Fibroblast of skin of right biceps (primary cell): Measurements from ENCODE around the gene PRKAR1B.
"Not testable (repeated sequence)": the region's sequence is repeated elsewhere in the genome, so short reads cannot be mapped to it uniquely, and the experiment has no call there.

ENCODE experiments used
- DNase-seq: peaks from one replicate; pipeline ENCODE4 v3.0.0-alpha.2; 2013

The PRKAR1B gene

DNA sequence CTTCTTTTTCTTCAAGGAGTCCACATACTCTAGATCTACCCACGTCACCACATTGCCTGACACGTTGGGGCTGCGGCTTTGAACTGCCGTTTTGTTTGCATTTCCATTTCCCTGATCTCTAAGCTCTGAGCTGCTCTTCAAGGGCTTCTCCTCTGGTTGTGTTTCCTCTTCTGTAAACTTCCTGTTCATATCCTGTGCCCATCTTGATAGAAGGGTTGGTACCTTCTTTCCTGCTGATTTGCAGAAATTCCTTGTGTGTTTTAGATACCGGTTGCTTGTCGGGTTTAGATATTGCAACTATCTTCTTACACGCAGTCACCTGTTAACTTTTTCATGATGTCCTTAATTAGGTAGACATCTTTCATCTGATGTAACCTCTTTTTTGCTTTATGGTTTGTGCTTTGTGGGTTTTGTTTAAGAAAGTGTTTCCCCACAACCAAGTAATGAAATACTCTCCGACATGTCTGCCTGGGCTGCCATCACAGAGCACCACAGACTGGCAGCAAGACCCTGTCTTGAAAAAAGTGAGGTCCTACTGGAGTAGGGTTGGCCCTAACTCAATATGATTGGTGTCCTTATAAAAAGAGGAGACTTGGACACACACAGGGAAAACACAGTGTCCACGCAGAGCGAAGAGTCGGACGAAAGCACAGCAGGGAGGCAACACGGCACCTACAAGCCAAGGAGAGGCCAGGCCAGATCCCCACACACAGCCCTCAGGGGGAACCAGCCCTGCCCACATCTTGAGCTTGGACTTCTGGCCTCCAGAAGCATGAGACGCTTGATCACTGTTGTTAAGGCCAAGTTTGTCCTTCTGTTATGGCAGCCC lies 108.3 kb downstream of the PRKAR1B start:
- no peak for DNase-seq

DNA sequence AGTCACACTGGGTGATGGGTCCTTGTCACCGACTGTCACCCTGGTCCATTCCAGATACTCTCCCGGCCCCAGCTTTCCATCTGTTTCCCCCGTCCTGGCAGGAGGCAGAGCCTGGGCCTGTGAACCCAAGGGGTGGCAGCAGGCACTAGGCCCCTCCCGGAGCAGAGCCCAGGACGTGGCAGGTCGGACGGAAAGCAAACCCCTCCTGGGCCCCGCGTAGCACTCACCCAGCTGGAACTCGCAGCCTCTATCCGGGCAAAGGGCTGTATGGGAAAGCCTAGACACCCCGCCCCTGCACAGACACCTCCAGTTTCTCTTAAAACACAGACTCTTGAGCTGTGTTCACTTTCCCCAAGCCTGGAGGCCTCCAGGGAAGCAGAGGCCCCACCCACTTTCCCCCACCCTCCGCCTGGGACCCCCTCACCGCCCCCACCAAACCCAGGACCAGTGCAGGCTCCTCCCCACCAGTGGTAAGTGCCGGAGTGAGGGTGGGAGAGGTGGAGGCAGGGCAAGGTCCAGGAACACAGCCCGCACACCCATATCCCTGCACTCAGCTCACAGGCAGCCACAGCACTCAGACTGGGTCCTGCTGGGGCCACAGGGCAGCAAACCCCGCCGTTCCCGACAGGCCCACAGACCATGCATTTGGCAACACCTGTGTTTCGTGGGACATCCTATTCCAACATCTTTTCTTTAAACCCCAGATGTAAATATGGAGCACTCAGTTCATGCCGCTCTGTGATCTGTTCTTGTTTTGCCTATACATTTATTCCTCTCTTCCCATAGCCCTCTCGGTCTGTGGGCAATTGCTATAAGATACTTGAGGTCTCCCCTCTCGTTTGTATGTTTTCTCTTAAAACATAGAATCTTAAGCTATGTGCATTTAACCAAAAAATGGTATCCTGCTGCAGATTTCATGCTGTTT lies 109.2 kb downstream of the PRKAR1B start:
- DNase-seq = no peak

DNA sequence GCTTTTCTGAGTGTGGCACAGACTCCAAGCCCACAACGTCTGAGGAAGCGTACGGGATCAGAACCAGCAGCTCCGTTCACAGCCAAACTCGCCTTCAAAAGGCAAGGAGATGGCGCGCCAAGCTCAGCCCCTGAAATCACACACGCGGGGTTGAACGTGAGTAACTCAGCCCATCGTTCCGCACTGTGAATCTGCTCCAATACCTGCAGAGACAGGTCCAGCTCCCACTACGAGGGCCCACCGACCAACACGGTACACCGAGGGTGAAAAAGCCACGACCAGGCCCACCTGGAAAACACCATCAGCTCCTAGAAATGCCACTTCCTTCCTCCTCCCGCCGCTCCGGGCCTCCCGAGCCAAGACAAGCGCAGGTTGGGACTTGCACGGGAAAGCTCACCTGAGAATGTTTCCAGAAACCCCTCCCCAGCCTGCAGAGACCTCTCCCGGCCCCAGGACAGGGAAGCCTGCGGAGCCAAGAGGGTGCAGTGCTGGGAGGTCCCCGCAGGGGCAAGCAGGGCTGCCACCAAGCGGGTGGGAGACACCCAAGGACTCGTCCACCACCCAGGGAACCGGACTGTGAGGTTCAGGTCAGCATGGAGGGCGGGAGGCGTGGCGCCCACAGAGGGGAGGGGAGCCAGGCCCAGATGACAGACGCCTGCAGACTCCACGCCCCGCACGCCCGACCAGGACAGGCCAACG lies 113.5 kb downstream of the PRKAR1B start:
- DNase-seq = no peak

DNA sequence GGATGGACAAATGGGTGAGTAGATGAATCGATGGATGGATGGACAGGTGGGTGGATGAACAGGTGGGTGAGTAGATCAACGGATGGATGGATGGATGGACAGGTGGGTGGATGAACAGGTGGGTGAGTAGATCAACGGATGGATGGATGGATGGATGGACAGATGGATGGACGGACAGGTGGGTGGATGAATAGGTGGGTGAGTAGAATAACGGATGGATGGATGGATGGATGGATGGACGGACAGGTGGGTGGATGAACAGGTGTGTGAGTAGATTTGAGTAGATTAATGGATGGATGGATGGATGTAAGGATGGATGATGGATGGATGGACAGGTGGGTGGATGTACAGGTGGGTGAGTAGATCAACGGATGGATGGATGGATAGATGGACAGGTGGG lies 115.2 kb downstream of the PRKAR1B start:
- not testable (repeated sequence) for DNase-seq

DNA sequence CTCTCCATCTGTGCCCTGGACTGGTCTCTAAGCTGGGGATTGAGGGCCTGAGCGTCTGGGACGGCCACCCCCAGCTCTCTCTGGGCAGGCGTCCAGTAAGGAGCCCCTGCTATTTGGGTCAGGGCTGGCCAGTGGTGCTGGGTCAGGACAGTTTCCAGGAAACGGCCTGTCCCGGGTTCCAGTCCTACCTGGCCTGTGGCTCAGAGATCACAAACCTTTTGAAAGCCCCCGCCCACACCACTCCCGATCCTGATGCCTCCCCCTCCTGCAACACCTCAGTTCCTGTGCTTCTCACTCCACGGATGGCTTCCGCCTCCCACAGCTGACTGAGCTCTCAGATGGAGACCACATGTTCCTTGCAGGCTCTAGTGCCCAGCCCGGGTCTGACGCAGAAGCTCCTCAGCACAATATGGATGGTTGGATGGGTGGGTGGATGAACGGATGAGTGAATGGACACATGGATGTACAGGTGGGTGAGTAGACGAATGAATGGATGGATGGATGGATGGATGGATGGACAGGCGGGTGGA lies 115.7 kb downstream of the PRKAR1B start:
- no peak for DNase-seq

DNA sequence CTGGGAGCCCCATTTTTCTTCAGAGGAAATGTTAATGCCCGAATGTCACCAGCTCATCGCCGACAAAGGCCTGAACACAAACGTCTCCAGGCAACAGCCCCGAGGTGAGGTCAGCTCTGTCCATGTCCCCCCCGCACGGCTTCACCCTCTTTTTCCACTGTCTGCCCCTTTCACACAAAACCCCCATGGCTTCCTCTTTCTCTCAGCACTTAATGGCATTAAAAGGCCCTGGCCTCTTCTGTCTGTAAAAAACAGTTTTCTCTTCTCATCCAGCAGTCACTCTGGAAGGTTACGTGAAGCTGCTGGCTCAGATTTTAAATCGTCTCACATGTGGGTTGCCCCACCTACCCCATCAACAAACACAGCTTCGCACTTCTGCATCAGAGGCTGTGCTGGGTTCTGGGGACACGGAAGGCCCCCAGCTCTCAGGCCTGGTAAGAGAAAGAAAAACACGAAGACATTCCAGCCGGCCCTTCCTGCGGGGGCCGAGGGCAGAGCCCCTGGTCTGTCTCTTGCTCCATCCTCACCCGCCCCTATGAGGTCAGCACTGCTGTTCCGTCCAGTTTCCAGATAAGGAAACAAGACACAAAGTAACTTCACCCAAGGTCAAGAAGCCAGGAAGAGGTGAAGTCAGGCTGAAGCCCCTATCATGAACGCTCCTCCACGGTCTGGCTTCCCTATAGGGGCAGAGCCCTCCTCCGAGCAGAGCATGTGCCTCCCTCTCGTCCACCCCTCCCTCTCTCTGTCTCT lies 116.4 kb downstream of the PRKAR1B start:
- no peak for DNase-seq

DNA sequence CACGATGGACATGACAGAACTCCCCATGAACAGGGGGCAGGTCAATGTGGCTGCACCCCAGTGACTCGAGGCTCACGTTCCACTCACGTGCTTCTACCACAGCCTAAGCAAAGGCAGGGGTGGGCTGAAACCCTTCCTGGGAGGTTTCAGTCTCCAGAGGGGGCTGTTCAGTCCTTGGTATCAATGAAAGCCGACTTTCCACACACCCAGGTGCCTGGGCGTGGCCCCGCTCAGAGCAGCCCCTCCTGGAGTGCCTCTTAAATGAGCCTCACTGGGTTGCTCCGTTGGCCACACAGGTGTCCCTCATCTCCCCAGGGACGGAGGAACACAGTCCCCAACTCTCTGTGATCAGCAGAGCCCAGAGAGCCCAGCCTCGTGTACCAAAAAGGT lies 116.9 kb downstream of the PRKAR1B start:
- no peak for DNase-seq

DNA sequence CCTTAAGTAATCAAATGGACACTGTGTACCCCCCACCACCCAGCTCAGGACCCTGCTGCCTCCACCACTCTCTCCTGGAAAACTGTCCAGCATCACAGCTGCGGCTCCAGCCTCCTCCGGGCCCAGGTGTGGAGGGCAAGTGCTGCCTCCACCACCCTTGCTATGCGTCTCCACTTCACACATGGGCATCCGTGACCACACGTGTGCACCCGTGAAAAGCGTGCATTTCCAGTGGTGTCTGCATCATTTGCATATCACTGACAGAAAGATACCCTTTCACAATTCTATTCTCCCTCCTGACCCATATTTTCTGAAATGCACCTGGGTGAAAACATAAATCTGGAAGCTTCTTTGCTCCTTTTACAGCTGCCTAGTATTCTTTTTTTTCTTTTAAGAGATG lies 117.7 kb downstream of the PRKAR1B start:
- no peak for DNase-seq

DNA sequence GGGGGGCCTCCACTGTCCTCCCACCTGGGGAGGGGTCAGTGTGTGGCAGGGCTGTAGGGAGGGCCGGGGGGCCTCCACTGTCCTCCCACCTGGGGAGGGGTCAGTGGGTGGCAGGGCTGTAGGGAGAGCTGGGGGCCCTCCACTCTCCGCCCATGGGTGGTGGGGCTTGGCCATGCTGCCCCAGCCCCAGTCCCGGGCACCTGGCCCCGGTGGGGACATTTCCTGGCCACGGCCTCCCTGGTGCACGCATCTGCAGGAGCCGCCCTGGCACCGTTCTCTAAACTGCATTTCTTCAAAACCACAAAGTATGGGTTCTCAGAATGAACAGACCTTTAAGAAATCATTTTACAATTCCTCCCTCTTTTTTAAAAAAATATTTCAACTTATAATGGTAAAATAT lies 118.1 kb downstream of the PRKAR1B start:
- no peak for DNase-seq

DNA sequence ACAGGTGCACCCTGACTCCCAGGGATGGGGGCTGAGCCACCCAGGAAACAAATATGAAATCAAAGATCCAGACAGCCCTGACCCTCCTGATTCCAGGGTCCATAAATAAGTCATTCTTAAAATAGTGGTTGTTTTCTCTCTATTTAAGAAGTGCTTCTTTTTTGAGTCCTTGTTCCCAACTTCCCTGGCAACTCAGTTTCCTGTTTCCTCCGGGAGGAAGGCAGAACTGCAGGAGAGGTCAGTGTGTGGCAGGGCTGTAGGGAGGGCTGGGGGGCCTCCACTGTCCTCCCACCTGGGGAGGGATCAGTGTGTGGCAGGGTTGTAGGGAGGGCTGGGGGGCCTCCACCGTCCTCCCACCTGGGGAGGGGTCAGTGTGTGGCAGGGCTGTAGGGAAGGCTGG lies 118.7 kb downstream of the PRKAR1B start:
- no peak for DNase-seq

DNA sequence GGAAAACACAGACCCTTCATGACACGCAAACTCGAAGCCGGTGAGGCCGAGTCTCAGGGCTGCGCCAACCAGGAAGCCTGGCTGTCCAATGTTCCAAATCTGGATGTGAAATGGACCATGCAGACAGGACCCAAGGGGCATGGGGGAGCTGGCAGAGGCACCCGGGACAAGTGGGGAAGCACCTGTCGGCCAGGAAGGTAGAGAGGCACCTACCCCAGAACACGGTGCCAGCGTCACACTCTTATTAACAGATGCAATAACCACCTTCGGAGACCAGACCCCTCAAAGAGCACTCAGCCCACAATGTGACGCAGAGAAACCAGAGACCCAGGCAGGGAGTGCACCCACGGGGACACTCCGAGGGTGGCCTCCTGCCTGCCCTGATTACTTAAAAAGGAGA lies 119.1 kb downstream of the PRKAR1B start:
- no peak for DNase-seq

DNA sequence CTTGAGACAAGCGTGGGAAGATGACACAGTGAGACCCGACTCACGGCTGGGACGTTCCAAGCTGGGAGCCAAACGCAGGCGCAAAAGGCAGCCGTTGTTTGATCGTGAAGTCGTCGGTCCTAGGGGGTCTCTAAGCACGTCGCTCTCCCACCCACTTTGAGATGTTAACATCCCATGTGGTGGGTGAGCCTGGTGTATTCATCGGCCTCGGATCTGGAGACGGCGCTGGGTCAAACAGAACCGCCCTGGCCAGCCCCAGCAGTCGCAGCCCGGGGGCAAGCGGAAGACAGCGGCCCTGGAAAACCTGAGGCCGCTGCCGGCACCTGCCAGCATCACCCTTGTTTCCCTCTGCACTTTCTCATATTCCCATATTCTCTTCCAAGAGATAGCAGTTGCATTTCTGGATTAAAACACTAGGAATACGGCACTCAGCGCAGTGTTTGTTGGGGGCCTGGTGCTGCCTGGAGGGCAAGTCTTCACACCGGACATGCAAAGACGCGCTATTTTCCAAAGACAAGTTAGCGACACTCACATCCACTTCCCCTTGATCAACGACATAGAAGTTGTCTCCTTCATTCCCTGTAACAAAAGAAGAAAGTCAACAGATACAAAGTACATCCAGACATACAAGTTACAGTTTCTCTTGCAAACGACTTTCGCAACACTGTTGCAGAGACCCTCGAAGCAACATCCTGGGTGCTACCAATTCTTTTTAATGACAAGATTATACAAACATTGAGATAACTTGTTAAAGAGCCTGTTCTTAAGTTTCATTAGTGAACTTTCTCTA lies 121.2 kb downstream of the PRKAR1B start:
- no peak for DNase-seq

DNA sequence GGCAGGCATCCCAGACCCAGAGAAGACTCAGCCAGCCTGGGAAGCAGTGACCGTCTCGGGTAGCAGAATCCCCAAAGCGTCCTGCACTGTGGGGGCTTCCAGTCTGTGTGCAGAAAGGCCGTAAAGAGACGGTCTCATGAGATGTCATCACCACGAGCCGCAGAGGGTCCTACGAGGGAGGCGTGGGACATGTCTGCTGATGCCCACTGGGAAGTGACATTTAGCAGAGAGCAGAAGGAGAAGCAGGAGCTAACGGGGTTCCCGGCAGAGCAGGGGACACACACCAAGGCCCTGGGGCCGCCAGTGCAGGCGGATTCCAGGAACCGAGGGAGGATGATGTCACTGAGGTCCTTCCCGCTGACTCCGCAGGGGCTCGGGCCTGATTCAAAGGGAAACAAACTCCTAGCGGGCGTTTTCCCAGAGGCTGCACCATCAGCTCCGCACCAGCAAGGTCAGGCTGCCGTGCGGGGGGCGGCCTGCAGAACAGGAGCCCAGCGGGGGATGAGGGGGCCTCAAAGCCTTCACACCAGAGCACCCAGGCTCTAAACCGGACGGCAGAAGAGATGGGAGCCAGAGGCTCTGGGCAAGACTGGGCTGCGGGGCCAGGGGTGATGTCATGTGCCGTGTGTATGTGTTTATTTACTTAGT lies 122.1 kb downstream of the PRKAR1B start:
- DNase-seq = no peak

DNA sequence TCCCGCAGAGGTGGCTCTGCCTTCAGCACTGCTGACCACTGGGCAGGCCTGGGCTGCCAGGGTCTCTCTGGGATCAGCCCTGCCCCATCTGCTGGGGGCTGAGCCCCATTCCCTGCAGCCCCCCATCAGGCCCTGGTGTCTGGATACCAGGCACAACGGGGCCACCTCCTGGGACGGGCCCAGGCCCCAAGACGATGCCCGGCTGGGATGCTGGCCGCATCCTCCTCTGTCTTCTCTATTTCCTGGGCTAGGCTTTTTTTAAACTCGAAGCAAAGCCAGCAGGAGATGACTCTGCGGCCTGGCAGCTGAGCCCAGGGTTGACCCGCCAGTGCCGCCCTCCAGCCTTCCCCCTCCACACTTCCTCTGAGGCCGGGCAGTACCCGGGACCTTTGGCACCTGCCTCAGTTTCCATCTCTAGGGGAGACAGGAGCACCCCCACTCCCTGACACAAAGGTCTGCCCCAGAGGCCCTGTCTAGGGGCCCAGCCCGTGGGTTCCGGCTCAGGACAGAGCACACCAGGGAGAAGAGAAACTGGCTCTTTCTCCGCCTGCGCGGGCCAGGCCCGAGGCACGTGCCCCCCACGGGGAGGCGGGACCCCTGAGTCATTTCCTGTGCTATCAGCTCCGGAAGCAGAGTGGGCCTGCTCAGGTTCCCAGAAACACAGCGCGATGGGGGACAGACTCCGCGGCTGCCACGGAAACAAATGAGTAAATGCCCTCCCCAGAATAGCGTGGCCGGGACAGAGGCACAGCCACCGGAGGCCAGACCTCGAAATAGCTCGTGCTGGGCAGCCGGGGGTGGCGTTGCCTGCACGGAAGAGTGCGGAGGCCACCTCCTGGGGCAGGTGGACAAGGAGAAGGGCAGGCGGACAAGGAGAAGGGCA lies 122.8 kb downstream of the PRKAR1B start:
- DNase-seq = peak; percentile 83

DNA sequence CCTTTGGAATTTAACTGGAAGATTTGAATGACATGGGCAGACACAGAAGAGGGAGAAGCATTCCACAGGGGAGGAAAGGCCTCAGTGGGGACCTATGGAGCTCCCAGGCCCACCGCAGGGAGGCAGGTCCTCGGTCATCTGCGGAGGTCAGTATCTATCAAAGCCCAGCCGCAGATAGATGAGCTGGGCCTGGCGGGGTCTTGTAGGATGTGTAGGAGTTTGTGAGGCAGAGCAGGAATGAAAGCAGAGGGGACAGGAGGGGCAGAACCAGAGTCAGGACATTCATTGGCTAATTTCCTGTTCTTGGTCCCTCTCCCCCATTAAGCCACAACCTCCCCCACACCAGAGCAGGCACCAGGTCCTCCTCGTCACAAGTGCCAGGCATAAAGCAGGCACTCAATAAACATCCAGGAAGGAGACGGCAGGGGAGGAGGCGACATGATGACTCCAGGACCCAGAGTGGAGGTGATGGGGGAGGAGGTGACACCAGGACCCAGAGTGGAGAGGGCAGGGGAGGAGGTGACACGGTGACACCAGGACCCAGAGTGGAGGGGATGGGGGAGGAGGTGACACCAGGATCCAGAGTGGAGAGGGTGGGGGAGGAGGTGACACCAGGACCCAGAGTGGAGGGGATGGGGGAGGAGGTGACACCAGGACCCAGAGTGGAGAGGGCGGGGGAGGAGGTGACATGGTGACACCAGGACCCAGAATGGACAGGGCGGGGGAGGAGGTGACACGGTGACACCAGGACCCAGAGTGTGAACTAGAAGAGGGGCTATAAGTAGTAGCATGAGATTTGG lies 123.7 kb downstream of the PRKAR1B start:
- no peak for DNase-seq

DNA sequence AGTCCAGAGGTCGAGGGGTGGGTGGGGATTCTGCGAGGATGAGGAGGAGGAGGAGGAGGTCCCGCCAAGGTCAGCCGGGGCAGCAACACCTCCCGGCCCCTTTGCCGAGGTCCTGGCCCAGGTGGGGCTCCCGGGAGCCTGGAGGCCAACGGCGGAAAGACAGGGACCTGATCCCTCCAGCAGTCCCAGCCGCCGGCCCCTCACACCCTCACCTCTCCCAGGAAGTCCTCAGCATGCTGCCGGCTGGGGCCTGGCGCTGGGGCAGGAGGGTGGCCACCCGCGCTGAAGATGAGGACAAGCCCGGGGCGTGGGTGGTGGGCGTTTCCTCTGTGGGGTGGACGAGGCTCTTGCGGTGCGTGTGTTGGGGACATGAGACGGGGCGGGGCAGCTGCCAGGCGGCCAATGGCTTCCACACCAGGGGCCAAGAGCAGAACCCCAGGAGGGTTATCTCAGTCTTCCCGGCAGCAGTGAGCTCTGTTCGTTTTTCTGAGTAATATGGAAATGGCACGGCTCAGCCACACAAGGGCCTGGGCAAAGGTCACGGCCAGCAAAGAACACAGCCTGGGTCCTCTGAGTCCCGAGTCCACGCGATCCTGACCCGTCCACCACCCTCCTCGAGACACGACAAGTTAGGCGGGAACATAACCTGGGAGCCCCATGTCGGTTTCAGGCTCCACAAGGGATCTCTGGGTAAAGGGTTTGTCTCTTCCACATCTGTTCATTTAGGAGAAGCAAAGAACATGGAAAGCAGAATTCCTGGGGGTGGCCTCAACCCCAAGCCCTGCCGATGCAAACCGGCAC lies 124.5 kb downstream of the PRKAR1B start:
- no peak for DNase-seq

DNA sequence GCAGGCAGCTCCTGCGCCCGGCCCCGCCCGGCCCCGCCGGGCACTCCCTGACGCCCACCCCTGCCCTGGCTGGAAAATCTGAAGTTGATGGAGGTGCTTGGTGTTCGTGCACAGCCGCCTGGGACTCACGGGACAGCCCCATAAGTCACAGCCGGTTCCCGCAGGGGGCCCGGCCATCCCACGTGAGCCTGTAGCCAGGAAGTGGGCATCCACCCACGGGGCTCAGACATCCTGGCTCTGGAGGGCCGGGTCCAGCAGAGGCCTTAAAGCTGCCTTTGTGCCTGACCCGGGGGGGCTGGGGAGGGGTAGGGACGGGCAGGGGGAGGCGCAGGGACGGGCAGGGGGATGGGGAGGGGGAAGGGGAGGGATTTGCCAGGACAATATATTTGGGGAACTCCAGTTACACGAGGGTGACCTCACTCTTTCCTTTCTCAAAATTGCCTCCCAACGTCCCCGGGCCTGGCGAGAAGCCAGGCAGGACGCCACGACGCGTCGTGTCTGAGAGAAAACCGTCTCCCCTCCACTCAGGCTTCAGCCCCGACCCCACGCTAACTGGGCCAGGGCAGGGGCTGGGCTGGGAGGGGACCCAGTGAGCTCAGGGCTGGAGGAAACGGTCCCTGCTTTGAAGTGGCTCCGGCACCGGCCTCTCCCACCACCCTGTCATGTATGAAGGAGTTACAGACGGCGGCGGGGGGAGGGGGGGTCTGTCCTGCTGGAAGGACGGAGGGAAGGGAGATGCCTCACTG lies 125.3 kb downstream of the PRKAR1B start:
- peak; percentile 8 for DNase-seq
